ENCODE measurements around the gene TOX2. TPM values are rescaled to one million over a fixed set of nuclear protein-coding genes. Genes with fewer than 3 reads are reported as not detected.

The TOX2 gene
- total RNA-seq, 2 donors from 2014 or later, result 8.8 to 52.8 TPM

GRCh38 chr20:44001667-44002596 is 87.3 kb downstream of the TOX2 start:
- no peak overlapping the region for H3K27ac ChIP-seq
- H3K9me3 ChIP-seq, result no peaks in the 10 kb centered on the region
- H3K4me1 ChIP-seq (replicated peaks), result no peaks in the 10 kb centered on the region
- H3K4me3 ChIP-seq, result no peak overlapping the region
- no peaks in the 10 kb centered on the region for H3K36me3 ChIP-seq
- DNase-seq (ENCODE audit: low spot score), result no peak
- WGBS, result 88% methylated on average over 6 of the region's 6 CpGs
- intact Hi-C loops (cut with DNase I), result no loop called here
- TF ChIP-seq CTCF (IDR thresholded peaks at IDR 0.05), result no peak
- no peak for TF ChIP-seq POLR2A (IDR thresholded peaks at IDR 0.05)
- TF ChIP-seq POLR2AphosphoS5 (IDR thresholded peaks at IDR 0.05), result no peak
- H3K27me3 ChIP-seq (replicated peaks; ENCODE audit: insufficient read depth), result no peaks in the 10 kb centered on the region

- intact Hi-C loops (cut with DNase I), result no loop called here
- Histone ChIP-seq H3K4me3 (no peak overlapping the region), H3K27ac (no peak overlapping the region), H3K9me3 (no peaks in the 10 kb centered on the region), H3K36me3 (no peaks in the 10 kb centered on the region), H3K4me1 (replicated peaks) (no peaks in the 10 kb centered on the region), H3K27me3 (replicated peaks; ENCODE audit: insufficient read depth) (no peaks in the 10 kb centered on the region)
- TF ChIP-seq POLR2AphosphoS5 (IDR thresholded peaks at IDR 0.05) (no peak), CTCF (IDR thresholded peaks at IDR 0.05) (no peak), POLR2A (IDR thresholded peaks at IDR 0.05) (no peak)
- DNase-seq (ENCODE audit: low spot score), result no peak
- WGBS, result 91% methylated on average over 1 of the region's 1 CpG
These were observed 88.2 kb downstream of the TOX2 start for GRCh38 chr20:44002861-44003260.

GRCh38 chr20:44003609-44004008 is 89.0 kb downstream of the TOX2 start:
- Histone ChIP-seq H3K27me3 (replicated peaks; ENCODE audit: insufficient read depth) (no peaks in the 10 kb centered on the region), H3K36me3 (no peaks in the 10 kb centered on the region), H3K4me3 (no peak overlapping the region), H3K27ac (no peak overlapping the region), H3K4me1 (replicated peaks) (no peaks in the 10 kb centered on the region), H3K9me3 (no peaks in the 10 kb centered on the region)
- TF ChIP-seq POLR2AphosphoS5 (IDR thresholded peaks at IDR 0.05) (no peak), CTCF (IDR thresholded peaks at IDR 0.05) (no peak), POLR2A (IDR thresholded peaks at IDR 0.05) (no peak)
- DNase-seq (ENCODE audit: low spot score), result no peak
- WGBS, result 83% methylated on average over 5 of the region's 5 CpGs
- intact Hi-C loops (cut with DNase I), result no loop called here

- Histone ChIP-seq H3K4me1 (replicated peaks) (peaks cover 3% of the 10 kb centered on the region), H3K36me3 (no peaks in the 10 kb centered on the region), H3K27ac (no peak overlapping the region), H3K4me3 (no peak overlapping the region), H3K27me3 (replicated peaks; ENCODE audit: insufficient read depth) (no peaks in the 10 kb centered on the region), H3K9me3 (no peaks in the 10 kb centered on the region)
- no peak for DNase-seq (ENCODE audit: low spot score)
- TF ChIP-seq POLR2A (IDR thresholded peaks at IDR 0.05) (no peak), CTCF (IDR thresholded peaks at IDR 0.05) (no peak), POLR2AphosphoS5 (IDR thresholded peaks at IDR 0.05) (no peak)
- intact Hi-C loops (cut with DNase I), result no loop called here
- WGBS, result 88% methylated on average over 4 of the region's 4 CpGs
These were observed 89.8 kb downstream of the TOX2 start for GRCh38 chr20:44004306-44004915.

Data from prostate gland (tissue), 2 donors.